ENCODE data around the gene NOS2.

GRCh38 chr17:27768858-27769410 lies 31.4 kb downstream of the NOS2 start:
- TF ChIP-seq CTCF (conservative IDR thresholded peaks at IDR 0.05) (no peak), EZH2 (IDR thresholded peaks at IDR 0.05; ENCODE audit: low read depth) (no peak)

Measured in PC-9 (cell line).